SK-N-SH (cell line): ENCODE measurements around the gene ACADS. TPM values are rescaled to one million over a fixed set of nuclear protein-coding genes. Genes with fewer than 3 reads are reported as not detected.

Experiments used
- CTCF ChIA-PET: fragments of 300-600, 350-600 bp; formaldehyde crosslinking; extraction: SDS; loops from one replicate; lab custom pipeline; 2021; lab: Yijun Ruan, JAX
- POLR2A ChIA-PET: fragments of 350-600 bp; sonication (Branson Sonifier 250); formaldehyde crosslinking; extraction: SDS; loops from one replicate; lab custom pipeline; 2020; ENCODE audit warnings: antibody characterized with exemption, inconsistent platforms; lab: Yijun Ruan, JAX
- DNase-seq: peaks from one replicate; pipeline ENCODE4 v3.0.0; 2012
- H2AFZ ChIP-seq: fragments of 200-600 bp; sonication (generic); 2 replicates; pipeline ENCODE4 v1.8.1; 2016; ENCODE audit warnings: antibody characterized with exemption, mild to moderate bottlenecking, low read depth
- H3F3A ChIP-seq: fragments of 200-600 bp; sonication (generic); replicated peaks from 2 replicates; pipeline ENCODE3; 2016; ENCODE audit warnings: antibody characterized with exemption, mild to moderate bottlenecking; ENCODE audit not compliant: insufficient read depth
- H3K27ac ChIP-seq, 2 experiments: fragments of 200-500 bp in 1 of 2; fragments of 200-600 bp in 1 of 2; sonication (Bioruptor generic) in 1 of 2; sonication (generic), shearing (Covaris generic) in 1 of 2; 2 replicates each; pipeline versions ENCODE4 v1.5.1 to v1.6.1; 2014 to 2016; ENCODE audit warnings: low read depth in 2 of 2, inconsistent platforms in 1 of 2, low read length in 1 of 2, mild to moderate bottlenecking in 1 of 2, mixed read lengths in 1 of 2
- H3K27me3 ChIP-seq: fragments of 200-600 bp; sonication (generic), shearing (Covaris generic); 2 replicates; pipeline ENCODE4 v1.6.1; 2016; ENCODE audit warnings: mixed run types; ENCODE audit not compliant: insufficient read depth
- H3K36me3 ChIP-seq, 2 experiments: fragments of 200-500 bp in 1 of 2; fragments of 200-600 bp in 1 of 2; sonication (Bioruptor generic) in 1 of 2; sonication (generic) in 1 of 2; replicated peaks in 1 of 2; 2 replicates each; pipeline versions ENCODE3 to v1.5.1; 2014 to 2016; ENCODE audit warnings: low read length in 1 of 2, mild to moderate bottlenecking in 1 of 2; ENCODE audit not compliant: insufficient read depth in 2 of 2, control insufficient read depth in 1 of 2
- H3K4me1 ChIP-seq, 2 experiments: fragments of 200-500 bp in 1 of 2; fragments of 200-600 bp in 1 of 2; sonication (Bioruptor generic) in 1 of 2; sonication (generic), shearing (Covaris generic) in 1 of 2; 2 replicates each; pipeline versions ENCODE4 v1.5.1 to v1.6.1; 2014 to 2016; ENCODE audit warnings: low read depth in 1 of 2, low read length in 1 of 2, mixed run types in 1 of 2; ENCODE audit not compliant: insufficient read depth in 2 of 2, control insufficient read depth in 1 of 2
- H3K4me2 ChIP-seq: fragments of 200-600 bp; sonication (generic), shearing (Covaris generic); 2 replicates; pipeline ENCODE4 v1.6.1; 2017; ENCODE audit warnings: mixed run types
- H3K4me3 ChIP-seq, 2 experiments: fragments of 200-500 bp in 1 of 2; fragments of 200-600 bp in 1 of 2; sonication (Bioruptor generic) in 1 of 2; sonication (generic), shearing (Covaris generic) in 1 of 2; 2 replicates each; pipeline versions ENCODE4 v1.5.1 to v1.8.1; 2014 to 2016; ENCODE audit warnings: low read depth in 2 of 2, inconsistent platforms in 1 of 2, low read length in 1 of 2, mild to moderate bottlenecking in 1 of 2, mixed read lengths in 1 of 2, moderate library complexity in 1 of 2
- H3K79me2 ChIP-seq: fragments of 200-600 bp; sonication (generic); 2 replicates; pipeline ENCODE4 v1.8.1; 2017; ENCODE audit warnings: mild to moderate bottlenecking; ENCODE audit not compliant: insufficient read depth
- H3K9ac ChIP-seq: fragments of 200-600 bp; sonication (generic); 2 replicates; pipeline ENCODE4 v1.6.1; 2017; ENCODE audit warnings: mixed run types
- H3K9me2 ChIP-seq: fragments of 200-600 bp; sonication (generic); 2 replicates; pipeline ENCODE4 v1.6.1; 2017; ENCODE audit warnings: mixed run types
- H3K9me3 ChIP-seq: fragments of 200-600 bp; sonication (generic); 2 replicates; pipeline ENCODE4 v1.6.1; 2017; ENCODE audit warnings: mixed run types, mild to moderate bottlenecking, moderate library complexity
- H4K20me1 ChIP-seq: fragments of 200-600 bp; sonication (generic); 2 replicates; pipeline ENCODE4 v1.6.1; 2017; ENCODE audit warnings: mild to moderate bottlenecking, mixed run types; ENCODE audit not compliant: insufficient read depth
- CHD2 ChIP-seq: fragments of 150-350 bp; IDR thresholded peaks from 2 replicates; pipeline ENCODE4 v1.6.1; 2018; ENCODE audit warnings: low read length; ENCODE audit not compliant: partially characterized antibody
- ELF1 ChIP-seq: IDR thresholded peaks from 2 replicates; pipeline ENCODE4 v1.4.0; 2012
- EP300 ChIP-seq, 2 experiments: IDR thresholded peaks; 2 replicates each; pipeline versions ENCODE4 v1.4.0 to v1.6.1; 2012; ENCODE audit warnings: borderline replicate concordance in 1 of 2, low read depth in 1 of 2, low read length in 1 of 2
- FOXM1 ChIP-seq: IDR thresholded peaks from 2 replicates; pipeline ENCODE4 v1.4.0; 2012; ENCODE audit warnings: low read depth, mild to moderate bottlenecking
- GABPA ChIP-seq: IDR thresholded peaks from 2 replicates; pipeline ENCODE4 v1.4.0; 2012; ENCODE audit warnings: low read depth, mild to moderate bottlenecking
- GATA2 ChIP-seq: sonication (generic); formaldehyde crosslinking; IDR thresholded peaks from 2 replicates; pipeline ENCODE4 v1.5.0; 2020; ENCODE audit warnings: mild to moderate bottlenecking, missing genetic modification reagents
- MXI1 ChIP-seq: IDR thresholded peaks from 2 replicates; pipeline ENCODE4 v1.6.1; 2012; ENCODE audit warnings: mild to moderate bottlenecking, low read depth, low read length, improper control_type of control experiment
- NFIC ChIP-seq: IDR thresholded peaks from 2 replicates; pipeline ENCODE4 v1.4.0; 2012; ENCODE audit warnings: borderline replicate concordance
- NRF1 ChIP-seq: IDR thresholded peaks from 2 replicates; pipeline ENCODE4 v1.6.1; 2012; ENCODE audit warnings: low read depth, mild to moderate bottlenecking, low read length
- POLR2AphosphoS5 ChIP-seq: IDR thresholded peaks from 2 replicates; pipeline ENCODE4 v1.6.1; 2012; ENCODE audit warnings: low read depth, low read length
- RXRA ChIP-seq: IDR thresholded peaks from 2 replicates; pipeline ENCODE4 v1.4.0; 2012; ENCODE audit warnings: low read depth, mild to moderate bottlenecking, borderline replicate concordance
- TAF1 ChIP-seq: IDR thresholded peaks from 2 replicates; pipeline ENCODE4 v1.6.1; 2012; ENCODE audit warnings: low read depth, mild to moderate bottlenecking, low read length, moderate library complexity, borderline replicate concordance
- YY1 ChIP-seq: IDR thresholded peaks from 2 replicates; pipeline ENCODE4 v1.4.0; 2012; ENCODE audit warnings: low read depth, mild to moderate bottlenecking
- WGBS: methylation state at CpG from one replicate; pipeline ENCODE4 v1.1.6; 2017; ENCODE audit warnings: low lambda C conversion rate; 5-methylcytosine and 5-hydroxymethylcytosine counted together
- polyA plus RNA-seq, 3 experiments: library from polyadenylated mRNA; depleted of rRNA; stranded (reverse); fragments of >200 nt; gene quantifications; 2 replicates each; pipeline ENCODE4 v1.2.3, GENCODE V29; 2012
- TF ChIP-seq, protein P1 (sequence below): IDR thresholded peaks from 2 replicates; pipeline ENCODE4 v1.4.0; 2012; ENCODE audit warnings: low read depth, borderline replicate concordance
- TF ChIP-seq, protein P2 (sequence below): IDR thresholded peaks from 2 replicates; pipeline ENCODE4 v1.6.1; 2012; ENCODE audit warnings: mild to moderate bottlenecking, low read depth, low read length, moderate library complexity
- TF ChIP-seq, protein P3 (sequence below): fragments of 150-350 bp; IDR thresholded peaks from 2 replicates; pipeline ENCODE4 v1.6.1; 2017; ENCODE audit warnings: antibody characterized with exemption, low read length, low read depth, borderline replicate concordance
- TF ChIP-seq, protein P4 (sequence below): IDR thresholded peaks from 2 replicates; pipeline ENCODE4; 2012

The ACADS gene
- polyA plus RNA-seq, 1 of the 3 experiments (the other 2 are of a cell fraction): 4.9 TPM

DNA sequence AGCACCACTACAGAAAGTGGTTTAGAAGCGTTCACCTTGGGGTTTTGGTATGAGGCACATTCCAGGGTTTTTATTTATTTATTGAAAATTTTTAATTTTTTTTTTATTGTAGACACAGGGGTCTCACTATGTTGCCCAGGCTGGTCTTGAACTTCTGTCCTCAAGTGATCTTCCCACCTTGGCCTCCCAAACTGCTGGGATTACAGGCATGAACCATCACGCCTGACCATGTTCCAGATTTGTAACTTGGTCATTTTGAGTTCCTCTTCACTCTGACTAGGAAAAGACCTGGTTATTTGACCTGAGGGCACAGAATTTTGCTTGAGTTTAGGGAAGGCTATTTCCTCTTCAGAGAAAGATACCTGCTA, 35.6 kb upstream of the ACADS start:
- Histone ChIP-seq H3K4me2 (peak overlapping the region; percentile 81; the same call in 1 of the 2 replicates), H3K9me3 (no peaks in the 10 kb centered on the region), H3K4me3 (no peak overlapping the region), H3K27ac (no peak overlapping the region), H3F3A (peaks cover 4% of the 10 kb centered on the region), H3K79me2 (peaks cover 70% of the 10 kb centered on the region), H4K20me1 (peaks cover 58% of the 10 kb centered on the region)
- DNase-seq: no peak
- 92% methylated on average over 2 of the region's 2 CpGs for WGBS
- TF ChIP-seq, protein P1, sequence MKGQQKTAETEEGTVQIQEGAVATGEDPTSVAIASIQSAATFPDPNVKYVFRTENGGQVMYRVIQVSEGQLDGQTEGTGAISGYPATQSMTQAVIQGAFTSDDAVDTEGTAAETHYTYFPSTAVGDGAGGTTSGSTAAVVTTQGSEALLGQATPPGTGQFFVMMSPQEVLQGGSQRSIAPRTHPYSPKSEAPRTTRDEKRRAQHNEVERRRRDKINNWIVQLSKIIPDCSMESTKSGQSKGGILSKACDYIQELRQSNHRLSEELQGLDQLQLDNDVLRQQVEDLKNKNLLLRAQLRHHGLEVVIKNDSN: no peak
- TF ChIP-seq GABPA (no peak), NFIC (no peak), RXRA (no peak), MXI1 (no peak), CHD2 (no peak), ELF1 (no peak), FOXM1 (no peak), POLR2AphosphoS5 (no peak), YY1 (no peak), TAF1 (no peak), GATA2 (CRISPR knock-in tag) (no peak), NRF1 (no peak), EP300 (IDR thresholded peaks at IDR 0.05; ENCODE audit: borderline replicate concordance in 1 of 2, low read depth in 1 of 2, low read length in 1 of 2) (no peak)
- TF ChIP-seq, protein P2, sequence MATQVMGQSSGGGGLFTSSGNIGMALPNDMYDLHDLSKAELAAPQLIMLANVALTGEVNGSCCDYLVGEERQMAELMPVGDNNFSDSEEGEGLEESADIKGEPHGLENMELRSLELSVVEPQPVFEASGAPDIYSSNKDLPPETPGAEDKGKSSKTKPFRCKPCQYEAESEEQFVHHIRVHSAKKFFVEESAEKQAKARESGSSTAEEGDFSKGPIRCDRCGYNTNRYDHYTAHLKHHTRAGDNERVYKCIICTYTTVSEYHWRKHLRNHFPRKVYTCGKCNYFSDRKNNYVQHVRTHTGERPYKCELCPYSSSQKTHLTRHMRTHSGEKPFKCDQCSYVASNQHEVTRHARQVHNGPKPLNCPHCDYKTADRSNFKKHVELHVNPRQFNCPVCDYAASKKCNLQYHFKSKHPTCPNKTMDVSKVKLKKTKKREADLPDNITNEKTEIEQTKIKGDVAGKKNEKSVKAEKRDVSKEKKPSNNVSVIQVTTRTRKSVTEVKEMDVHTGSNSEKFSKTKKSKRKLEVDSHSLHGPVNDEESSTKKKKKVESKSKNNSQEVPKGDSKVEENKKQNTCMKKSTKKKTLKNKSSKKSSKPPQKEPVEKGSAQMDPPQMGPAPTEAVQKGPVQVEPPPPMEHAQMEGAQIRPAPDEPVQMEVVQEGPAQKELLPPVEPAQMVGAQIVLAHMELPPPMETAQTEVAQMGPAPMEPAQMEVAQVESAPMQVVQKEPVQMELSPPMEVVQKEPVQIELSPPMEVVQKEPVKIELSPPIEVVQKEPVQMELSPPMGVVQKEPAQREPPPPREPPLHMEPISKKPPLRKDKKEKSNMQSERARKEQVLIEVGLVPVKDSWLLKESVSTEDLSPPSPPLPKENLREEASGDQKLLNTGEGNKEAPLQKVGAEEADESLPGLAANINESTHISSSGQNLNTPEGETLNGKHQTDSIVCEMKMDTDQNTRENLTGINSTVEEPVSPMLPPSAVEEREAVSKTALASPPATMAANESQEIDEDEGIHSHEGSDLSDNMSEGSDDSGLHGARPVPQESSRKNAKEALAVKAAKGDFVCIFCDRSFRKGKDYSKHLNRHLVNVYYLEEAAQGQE: no peak
- TF ChIP-seq, protein P3, sequence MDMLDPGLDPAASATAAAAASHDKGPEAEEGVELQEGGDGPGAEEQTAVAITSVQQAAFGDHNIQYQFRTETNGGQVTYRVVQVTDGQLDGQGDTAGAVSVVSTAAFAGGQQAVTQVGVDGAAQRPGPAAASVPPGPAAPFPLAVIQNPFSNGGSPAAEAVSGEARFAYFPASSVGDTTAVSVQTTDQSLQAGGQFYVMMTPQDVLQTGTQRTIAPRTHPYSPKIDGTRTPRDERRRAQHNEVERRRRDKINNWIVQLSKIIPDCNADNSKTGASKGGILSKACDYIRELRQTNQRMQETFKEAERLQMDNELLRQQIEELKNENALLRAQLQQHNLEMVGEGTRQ: no peak
- TF ChIP-seq, protein P4, sequence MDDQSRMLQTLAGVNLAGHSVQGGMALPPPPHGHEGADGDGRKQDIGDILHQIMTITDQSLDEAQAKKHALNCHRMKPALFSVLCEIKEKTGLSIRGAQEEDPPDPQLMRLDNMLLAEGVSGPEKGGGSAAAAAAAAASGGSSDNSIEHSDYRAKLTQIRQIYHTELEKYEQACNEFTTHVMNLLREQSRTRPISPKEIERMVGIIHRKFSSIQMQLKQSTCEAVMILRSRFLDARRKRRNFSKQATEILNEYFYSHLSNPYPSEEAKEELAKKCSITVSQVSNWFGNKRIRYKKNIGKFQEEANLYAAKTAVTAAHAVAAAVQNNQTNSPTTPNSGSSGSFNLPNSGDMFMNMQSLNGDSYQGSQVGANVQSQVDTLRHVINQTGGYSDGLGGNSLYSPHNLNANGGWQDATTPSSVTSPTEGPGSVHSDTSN: no peak
- TF ChIP-seq, all 33 proteins: peak for 0
- Histone ChIP-seq H2AFZ (no peak overlapping the region), H3K27me3 (no peaks in the 10 kb centered on the region), H3K9ac (no peak overlapping the region), H3K9me2 (no peaks in the 10 kb centered on the region), H3K36me3 (peaks cover 14% of the 10 kb centered on the region in 2 experiments), H3K4me1 (peaks cover 4 to 21% of the 10 kb centered on the region in 2 experiments; a peak in 3 of 4 replicates)
- POLR2A ChIA-PET: interaction anchor here (1.0 kb wide), 1 partner anchor 12 kb away, joined by 3 read pairs; no protein-coding TSS in a partner anchor
- CTCF ChIA-PET: interaction anchor here (0.6 to 5.6 kb wide), 4 partner anchors 41 to 154 kb away, joined by 3 to 34 read pairs (median 6); no protein-coding TSS in a partner anchor
